HG02588 (cell line): ENCODE results near the gene FAM161B.
"Not testable (repeated sequence)": the region's sequence is repeated elsewhere in the genome, so short reads cannot be mapped to it uniquely, and the experiment has no call there.

ENCODE experiments used
- ATAC-seq: cut with Tn5 transposase; IDR thresholded peaks from one replicate; pipeline ENCODE4 v1.9.1; 2021; ENCODE audit warnings: mild to moderate bottlenecking, moderate library complexity; ENCODE audit not compliant: unreplicated experiment

FAM161B gene, protein sequence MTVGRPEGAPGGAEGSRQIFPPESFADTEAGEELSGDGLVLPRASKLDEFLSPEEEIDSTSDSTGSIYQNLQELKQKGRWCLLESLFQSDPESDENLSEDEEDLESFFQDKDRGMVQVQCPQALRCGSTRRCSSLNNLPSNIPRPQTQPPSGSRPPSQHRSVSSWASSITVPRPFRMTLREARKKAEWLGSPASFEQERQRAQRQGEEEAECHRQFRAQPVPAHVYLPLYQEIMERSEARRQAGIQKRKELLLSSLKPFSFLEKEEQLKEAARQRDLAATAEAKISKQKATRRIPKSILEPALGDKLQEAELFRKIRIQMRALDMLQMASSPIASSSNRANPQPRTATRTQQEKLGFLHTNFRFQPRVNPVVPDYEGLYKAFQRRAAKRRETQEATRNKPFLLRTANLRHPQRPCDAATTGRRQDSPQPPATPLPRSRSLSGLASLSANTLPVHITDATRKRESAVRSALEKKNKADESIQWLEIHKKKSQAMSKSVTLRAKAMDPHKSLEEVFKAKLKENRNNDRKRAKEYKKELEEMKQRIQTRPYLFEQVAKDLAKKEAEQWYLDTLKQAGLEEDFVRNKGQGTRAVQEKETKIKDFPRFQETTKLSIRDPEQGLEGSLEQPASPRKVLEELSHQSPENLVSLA

DNA sequence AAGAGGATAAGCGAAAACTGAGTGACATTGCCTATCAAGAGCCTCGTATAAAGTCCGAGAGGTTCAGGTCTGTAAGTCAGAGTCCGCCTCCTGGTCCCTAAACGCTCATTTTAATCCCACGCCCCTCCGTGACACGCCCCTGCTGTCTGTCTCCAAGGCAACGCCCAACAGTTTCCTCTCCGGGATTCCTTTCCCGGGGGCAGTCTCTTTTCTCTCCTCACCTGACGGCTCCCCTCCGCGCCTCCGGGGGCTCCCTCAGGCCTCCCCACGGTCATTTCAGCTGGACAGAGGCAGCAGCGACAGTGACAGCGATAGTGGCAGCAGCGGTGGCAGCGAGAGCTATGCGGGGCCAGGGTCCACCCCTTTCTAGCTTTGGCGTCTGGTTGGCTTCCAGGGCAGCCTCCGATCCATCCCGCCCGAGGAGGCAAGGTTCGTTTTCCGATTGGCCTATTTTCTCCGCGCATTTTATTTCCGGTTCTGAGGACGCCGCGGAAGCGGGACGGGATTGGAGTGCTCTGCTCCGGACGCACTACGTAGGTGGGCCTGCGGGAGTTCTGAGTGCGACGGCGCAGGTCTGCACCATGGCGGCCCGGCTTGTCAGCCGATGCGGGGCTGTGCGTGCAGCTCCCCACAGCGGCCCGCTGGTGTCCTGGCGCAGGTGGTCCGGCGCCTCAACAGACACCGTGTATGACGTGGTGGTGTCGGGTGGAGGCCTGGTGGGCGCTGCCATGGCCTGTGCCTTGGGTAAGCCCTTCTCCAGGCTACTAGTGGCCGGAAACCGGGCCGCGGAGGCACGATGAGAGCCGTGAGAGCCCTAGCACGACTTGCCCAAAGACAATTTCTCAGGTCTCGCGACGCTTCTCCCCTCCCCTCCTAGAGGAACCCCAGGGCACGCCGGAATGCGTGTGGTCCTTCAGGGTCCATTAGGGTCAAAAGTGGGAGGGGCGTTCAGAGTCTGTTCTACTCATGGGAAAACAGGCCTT is at the start of gene FAM161B, which contains the start of gene COQ6:
Gene FAM161B, minus strand, starts transcription at position 343 of the 983 bp plus-strand sequence. Its CDS starts 68 bp downstream, at position 275.
Gene COQ6, plus strand, starts transcription at position 551 of the 983 bp plus-strand sequence. Its CDS starts 31 bp downstream, at position 582.
- ATAC-seq, result peak; percentile 85

DNA sequence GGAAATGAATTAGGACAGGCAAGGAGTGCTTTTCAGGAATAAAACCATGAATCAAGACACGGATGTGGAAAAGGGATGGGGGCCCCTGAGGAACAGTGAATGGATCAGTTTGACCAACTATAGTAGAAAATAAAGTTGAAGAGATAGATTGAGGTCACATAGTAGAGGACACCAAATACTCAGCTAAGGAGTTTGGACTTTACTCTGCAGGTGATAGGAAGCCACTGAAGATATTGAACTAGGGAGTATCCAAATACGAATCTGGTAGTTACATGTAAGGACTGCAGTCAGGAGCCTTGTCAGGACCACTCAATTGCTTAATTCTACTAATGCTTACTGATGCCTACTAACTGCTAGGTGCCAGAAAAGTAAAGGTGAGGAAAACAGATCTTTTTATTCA is 48.8 kb upstream of the FAM161B start:
- no peak for ATAC-seq

DNA sequence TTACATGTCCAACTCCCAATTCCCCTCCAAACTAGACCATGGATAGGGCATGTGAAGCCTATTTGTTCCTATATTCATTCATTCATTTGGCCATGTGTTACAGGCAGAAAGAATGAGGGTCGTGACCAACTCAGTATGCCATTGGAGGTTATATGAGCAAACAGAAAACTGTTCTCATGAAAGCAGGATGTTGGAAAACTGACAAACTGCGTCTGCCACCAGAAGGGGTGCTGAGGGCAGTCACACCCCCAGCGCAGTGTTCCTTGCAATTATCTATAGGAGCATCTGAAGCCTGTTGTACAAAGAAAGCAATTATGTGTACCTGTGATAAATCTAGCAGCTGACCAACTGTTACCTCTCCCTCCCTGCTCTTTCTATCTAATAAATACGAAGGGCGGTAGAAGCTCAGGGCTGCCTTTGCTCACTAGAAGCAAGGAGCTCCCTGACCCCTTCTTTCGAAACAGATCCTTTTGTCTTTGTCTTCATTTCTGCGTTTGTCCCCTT is 48.1 kb upstream of the FAM161B start:
- no peak for ATAC-seq

DNA sequence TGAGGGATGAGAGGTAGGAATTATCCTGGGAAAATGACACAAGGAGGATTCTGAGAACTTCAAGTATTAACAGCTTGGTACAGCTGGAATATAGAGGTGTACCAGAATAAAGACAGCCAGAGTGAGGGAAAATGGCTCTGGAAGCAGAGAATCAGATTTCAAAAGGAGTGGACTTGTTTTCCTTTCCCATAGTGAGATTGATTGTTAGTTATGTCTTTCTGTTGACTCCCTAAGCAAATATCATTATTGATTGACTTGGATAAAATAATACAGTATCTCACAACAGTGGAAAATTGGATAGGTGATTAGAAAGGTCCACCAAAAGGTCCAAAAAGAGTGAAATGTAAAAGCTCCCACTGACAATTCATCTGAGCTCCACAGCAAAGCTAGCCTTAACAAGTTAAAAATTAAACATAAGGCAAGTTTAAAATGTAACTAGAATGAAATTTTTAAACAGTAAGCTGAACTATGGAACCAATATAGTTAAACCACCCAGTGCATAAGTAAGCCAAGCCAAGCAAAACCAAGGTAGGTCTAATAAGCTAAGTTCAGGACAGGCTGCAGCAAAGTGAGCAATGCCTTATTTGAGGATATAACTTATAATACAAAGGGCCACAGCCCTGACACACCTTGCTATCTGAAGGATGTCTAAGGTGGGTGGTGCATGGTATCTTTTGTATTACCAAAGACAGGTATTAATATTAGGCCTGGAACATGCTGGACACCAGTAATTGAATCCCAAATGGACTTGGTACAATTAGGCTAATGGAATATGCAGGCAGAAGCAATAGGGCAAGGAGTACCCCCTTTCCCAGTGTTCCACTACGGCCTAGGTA is 47.4 kb upstream of the FAM161B start:
- no peak for ATAC-seq

DNA sequence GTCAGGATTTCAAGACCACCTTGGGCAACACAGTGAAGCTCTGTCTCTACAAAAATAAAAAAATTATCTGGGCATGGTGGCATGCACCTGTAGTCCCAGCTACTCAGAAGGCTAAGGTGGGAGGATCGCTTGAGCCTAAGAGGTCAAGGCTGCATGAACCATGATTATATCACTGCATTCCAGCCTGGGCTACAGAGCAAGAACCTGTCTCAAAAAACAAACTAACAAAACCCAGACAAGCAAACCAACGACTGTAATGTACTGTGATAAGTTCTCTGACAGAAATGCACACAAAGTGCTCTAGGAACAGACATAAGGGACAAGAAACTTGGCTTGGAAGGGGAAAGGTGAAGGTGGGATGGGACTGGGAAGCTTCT is 46.8 kb upstream of the FAM161B start:
- no peak for ATAC-seq

DNA sequence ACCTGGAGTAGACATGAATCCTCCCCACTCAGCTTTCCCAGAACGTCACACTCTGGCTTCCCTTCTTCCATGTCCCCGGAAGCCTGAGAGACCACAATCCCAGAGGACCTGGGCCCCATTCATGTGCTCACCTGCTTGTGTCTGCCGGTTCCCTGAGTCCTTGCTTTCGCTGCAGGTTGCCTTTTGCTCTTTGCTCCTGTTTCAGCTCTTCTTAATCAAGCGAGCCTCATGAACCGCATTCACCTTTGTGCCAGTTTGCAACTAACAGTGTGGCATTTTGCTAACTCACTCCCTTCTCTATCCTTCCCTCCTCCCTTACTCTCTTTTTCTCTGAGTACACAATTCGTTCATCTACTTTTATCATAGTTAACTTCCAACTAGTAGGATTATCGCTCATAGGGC is 46.1 kb upstream of the FAM161B start:
- ATAC-seq, result no peak

DNA sequence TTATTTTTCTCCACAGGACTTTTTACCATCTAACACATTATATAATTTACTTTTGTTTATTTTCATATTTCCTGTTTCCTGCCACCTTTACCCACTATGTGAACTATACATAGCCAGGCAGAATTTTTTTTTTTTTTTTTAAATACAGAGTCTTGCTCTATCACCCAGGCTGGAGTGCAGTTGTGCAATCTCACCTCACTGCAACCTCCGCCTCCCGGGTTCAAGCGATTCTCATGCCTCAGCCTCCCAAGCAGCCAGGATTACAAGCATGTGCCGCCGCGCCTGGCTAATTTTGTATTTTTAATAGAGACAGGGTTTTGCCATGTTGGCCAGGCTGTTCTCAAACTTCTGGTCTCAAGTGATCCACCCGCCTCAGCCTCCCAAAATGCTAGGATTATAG is 45.0 kb upstream of the FAM161B start:
- not testable (repeated sequence) for ATAC-seq

DNA sequence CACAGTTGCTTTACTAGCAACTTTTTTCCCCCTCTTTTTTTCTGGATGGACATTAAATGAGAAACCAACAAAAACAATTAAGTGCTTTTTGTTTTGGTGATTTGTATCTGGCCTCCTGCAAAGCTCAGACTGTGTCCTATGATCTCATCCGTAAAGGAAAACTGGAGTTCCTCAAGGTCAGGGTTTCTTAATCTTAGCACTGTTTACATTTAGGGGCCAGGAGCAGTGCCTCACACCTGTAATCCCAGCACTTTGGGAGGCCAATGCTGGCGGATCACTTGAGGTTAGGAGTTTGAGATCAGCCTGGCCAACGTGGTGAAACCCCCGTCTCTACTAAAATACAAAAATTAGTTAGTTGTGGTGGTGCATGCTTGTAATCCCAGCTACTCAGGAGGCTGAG is 41.2 kb upstream of the FAM161B start:
- no peak for ATAC-seq

DNA sequence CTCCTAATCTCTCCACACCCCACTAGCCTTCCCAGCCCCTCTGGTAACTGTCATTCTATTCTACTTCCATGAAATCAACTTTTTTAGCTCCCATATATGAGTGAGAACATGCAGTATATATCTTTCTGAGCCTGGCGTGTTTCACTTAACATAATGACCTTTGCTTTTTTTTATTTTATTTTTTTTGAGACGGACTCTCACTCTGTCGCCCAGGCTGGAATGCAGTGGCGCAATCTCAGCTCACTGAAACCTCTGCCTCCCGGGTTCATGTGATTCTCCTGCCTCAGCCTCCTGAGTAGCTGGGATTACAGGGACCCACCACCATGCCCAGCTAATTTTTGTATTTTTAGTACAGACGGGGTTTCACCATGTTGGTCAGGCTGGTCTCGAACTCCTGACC is 38.8 kb upstream of the FAM161B start:
- ATAC-seq, result not testable (repeated sequence)

DNA sequence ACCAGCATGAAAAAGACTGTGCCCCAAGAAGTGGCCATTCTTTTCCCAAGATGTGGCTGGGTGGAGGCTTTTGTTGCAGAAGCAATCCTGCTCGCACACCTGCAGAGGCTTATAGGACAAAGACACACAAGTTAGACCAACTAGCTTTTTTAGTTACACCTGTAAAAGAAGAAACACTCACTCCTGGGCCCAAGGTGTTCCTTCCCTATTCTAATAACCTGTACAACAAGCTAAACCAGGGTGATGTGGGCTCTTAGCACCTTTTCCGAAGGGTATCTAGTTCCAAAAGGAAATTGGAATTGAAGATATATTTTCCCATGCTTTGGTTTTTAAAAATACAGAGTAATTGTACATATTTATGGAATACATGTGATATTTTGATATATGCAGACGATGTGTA is 38.2 kb upstream of the FAM161B start:
- ATAC-seq, result no peak

DNA sequence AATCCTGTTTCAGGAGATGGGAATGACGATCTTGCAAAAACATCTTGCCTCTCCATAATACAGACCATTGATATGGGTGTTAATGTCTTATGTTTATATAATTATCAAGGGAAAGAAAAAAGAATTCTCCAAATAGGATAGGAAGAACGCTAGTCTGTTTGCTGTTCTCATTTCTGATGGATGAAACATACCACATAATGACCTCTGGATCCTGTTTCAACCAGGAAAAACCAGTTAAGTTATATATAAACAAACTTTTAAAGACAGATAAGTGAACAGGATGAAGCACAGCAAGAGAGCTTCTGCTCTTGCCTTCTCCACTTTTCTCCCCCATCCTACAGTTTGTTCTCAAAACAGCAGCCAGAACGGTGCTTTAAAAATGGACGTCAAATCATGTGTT is 28.0 kb upstream of the FAM161B start:
- ATAC-seq, result no peak

DNA sequence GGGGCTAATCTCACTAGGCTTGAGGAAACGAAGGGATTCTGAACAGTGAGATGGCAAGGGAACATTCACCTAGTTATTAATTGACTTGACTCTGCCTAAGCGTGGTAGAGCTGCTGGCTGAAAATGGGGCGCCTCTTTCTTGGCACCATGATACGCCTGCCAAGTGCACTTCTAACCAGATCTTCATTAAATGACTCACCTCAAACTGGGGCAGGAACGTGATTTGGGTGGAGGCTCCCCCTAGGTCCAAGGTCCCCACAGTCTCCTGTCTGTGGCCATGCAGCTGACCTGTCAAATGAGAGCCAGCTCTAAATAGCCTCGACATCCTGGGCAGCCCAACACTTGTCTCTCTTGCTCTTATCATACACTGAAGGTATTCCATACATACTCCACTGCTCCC is 26.2 kb upstream of the FAM161B start:
- ATAC-seq, result no peak

DNA sequence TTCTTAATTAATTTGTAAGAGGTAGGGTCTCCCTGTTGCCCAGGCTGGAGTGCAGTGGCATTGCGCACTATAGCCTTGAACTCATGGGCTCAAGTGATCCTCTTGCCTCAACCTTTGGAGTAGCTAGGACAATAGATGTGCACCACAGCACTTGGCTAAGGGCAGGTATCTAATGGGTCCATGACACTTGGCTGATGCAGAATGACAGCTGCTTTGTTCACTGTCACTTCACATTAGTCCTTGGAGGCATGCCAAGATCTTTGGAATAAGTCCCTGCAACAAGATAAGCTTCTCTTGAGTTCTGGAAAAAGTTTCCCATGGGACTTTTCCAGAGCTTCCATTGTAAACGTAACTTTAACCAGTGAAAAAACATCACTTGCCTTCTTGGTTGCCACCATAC is 23.6 kb upstream of the FAM161B start:
- ATAC-seq, result no peak

DNA sequence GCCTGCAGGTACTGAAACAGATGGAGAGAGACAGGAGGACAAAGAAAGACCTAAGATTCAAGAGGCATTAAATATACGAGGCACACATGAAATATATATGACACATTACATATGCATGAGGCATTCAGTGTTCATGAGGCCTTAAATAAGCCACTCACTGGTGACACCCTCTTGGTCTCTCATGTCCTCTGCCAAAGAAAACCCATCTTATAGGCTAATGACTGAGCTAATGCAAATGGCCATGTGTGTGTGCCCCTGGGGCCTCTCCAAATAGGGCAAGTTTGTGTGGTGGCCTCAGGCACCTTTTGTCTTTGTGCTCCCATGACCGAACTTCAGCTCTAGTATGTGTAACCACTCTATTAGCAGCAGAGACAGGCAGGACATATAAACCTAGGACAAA is 19.0 kb upstream of the FAM161B start:
- ATAC-seq, result no peak

DNA sequence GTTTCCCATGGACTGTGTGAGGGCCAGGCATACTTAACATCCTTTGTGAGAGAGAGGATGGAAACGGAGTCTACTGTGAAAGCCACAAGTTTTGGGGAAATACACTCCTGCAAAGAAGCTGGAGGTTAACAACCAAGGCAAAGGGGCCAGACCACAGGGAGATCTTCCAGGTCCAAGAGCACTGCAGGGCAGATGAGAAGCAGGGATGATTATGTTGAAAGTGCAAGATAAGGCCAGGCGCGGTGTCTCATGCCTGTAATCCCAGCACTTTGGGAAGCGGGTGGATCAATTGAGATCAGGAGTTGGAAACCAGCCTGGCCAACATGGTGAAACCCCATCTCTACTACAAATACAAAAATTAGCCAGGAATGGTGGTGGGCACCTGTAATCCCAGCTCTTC is 15.3 kb upstream of the FAM161B start:
- ATAC-seq, result no peak

DNA sequence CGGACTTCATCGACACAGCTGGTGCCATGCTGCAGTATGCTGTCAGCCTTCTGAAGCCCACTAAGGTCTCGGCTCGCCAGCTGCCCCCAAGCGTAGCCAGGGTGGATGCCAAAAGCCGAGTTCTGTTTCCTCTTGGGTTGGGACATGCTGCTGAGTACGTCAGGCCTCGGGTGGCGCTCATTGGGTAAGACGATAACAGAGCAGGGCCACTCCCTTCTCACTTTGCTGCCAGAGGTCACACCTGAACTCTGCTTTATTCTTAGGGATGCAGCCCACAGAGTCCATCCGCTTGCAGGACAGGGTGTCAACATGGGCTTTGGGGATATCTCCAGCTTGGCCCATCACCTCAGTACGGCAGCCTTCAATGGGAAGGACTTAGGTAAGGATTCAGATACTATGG is 11.3 kb upstream of the FAM161B start:
- ATAC-seq, result no peak

DNA sequence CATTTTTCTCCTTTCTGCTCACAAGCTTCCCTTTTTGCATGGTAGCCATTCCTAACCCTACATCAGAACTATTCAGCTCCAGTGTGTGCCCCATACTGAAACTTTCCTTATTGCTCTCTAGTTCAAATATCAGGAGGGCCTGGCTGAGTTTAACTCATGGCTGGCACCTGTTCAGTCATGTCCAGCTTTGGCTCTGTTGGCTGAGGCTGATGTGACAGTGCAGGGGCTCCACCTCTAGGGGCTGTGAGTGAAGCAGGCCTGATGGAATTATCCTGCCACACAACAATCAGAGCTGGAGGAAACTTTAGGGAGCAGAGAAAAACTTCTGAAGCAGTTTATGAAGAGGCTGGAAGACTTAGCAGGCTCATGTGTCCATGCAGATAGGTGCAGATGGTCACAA is 8.7 kb upstream of the FAM161B start:
- ATAC-seq, result no peak

DNA sequence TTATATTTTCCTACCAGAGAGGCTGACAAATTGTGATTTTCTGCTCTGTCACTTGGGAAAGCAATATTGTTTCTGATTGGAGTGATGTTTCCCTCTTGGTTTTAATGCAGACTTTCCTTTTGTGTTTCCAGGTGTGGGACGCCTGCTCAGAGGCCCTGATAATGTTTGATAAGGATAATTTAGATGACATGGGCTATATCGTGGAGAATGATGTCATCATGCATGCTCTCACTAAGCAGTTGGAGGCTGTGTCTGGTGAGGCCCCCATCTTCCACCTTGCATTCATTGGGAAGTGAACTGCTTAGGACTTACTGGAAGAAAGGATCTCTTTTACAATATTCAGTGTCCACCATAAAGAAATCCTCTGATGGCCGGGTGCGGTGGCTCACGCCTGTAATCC is 5.8 kb upstream of the FAM161B start:
- no peak for ATAC-seq

DNA sequence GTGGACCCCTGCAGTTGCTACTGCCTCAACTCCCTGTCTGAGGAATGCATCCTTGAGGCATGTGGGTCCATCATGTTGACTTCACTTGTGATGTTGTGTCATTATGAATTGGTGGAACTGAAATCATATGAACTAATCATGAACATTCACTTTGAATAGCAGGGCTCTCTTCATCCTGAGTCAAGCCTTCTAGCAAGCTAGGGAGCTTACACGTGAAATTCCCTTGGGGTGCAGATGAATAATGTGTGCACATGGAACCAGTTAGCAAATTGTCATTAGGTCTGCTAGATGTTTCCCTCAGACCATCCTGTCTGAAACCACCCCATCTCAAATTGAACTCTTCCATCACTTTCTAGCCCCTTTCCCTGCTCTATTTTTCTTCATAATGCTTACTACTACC is 3.8 kb upstream of the FAM161B start:
- ATAC-seq, result no peak

DNA sequence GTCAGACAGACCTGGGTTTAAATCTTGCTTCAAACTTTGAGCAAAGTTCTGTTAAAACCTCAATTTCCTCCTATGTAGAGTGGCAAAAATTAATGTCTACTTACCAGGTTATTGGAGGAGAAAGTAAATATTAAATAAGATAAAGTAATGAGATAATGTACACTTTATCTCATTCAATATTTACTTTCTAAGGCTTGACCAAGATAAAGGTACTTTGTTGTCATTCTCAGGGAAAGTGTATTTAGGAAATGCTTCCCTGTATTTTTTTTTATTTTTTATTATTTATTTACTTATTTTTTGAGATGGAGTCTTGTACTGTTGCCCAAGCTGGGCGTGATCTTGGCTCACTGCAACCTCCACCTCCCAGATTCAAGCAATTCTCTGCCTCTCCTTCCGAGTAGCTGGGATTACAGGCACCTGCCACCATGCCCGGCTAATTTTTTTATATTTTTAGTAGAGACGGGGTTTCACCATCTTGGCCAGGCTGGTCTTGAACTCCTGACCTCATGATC is 4.7 kb downstream of the FAM161B start:
- ATAC-seq, result no peak
